22Rv1 (cell line): ENCODE results near the gene KRT81.

ENCODE experiments used
- ZFX ChIP-seq: fragments of 450-650 bp; IDR thresholded peaks from 2 replicates; pipeline ENCODE4 v1.6.1; 2017; ENCODE audit warnings: antibody characterized with exemption, borderline replicate concordance
- TF ChIP-seq, protein P1 (sequence below): fragments of 450-650 bp; IDR thresholded peaks from 2 replicates; pipeline ENCODE4 v1.5.1; 2017; ENCODE audit warnings: mild to moderate bottlenecking

DNA sequence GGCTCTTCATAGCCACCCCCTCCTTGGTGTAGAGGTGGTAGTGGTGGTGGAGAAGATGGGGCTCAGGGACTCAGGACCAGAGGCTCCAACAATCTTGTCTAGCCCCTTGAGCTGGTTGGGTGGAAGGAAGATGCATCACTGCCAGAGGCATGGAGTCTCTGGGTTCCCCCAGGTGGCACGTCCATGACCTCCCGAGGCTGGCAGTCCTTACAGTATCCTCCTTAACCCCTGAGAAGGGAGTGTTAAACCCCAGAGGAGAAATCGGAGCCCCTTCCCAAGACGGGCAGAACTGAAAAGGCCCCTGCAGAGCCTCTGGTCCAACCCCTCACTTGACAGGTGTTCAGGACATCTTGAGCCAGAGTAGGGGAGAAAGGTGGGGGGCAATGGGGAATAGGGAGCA is 20.8 kb upstream of the KRT81 start:
- TF ChIP-seq, protein P1, sequence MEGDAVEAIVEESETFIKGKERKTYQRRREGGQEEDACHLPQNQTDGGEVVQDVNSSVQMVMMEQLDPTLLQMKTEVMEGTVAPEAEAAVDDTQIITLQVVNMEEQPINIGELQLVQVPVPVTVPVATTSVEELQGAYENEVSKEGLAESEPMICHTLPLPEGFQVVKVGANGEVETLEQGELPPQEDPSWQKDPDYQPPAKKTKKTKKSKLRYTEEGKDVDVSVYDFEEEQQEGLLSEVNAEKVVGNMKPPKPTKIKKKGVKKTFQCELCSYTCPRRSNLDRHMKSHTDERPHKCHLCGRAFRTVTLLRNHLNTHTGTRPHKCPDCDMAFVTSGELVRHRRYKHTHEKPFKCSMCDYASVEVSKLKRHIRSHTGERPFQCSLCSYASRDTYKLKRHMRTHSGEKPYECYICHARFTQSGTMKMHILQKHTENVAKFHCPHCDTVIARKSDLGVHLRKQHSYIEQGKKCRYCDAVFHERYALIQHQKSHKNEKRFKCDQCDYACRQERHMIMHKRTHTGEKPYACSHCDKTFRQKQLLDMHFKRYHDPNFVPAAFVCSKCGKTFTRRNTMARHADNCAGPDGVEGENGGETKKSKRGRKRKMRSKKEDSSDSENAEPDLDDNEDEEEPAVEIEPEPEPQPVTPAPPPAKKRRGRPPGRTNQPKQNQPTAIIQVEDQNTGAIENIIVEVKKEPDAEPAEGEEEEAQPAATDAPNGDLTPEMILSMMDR, result no peak
- TF ChIP-seq ZFX, result no peak
